NCI-H82 (cell line): Measurements from ENCODE around the gene R3HCC1L.
A peak's percentile ranks its signal among the peaks of the same experiment; 100 is the strongest.

Experiments used
- DNase-seq: peaks from one replicate; lab custom pipeline; 2025; lab: John Stamatoyannopoulos, UW

Gene R3HCC1L

DNA sequence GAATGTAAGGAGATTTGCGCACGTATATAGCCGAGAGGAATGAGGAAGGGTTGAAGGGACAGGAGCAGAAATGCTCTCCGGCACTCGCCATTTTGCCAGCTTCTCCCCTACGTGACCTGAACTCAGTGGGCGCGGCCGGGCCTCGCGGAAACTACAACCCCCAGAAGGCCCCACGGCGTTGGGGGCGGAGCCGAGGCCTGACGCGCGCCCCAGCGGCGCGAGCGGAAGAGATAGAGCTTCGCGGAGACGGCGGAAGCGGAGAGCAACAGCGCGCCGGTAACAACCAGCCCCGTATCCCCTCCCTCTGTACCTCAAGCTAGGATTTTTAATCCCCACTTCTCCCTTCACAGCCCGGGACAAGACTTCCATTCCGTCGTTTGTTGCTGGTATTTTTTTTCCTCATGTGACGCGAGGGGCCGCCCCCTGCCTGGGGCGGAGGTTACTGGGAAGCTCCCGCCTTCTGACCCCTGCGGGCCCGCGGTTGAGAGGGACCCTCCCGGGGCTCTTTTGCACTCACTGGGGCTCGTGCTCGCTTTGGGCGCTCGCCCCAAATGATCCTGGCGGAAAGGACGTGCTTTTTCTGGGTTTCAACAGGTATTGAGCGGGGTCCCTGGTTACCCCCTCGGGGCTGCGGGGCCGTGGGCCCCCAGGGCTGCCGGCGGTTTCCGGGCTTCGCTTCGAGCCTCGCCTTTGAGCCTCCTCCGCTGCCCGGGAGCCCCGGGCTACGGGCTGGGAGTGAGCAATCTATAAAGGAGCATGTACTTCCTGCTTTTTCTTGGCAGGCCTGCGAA is at the start of gene R3HCC1L:
Gene R3HCC1L, plus strand, starts transcription at position 227 of the 791 bp plus-strand sequence. CDS start 73,458 bp downstream, outside the sequence.
- peak; percentile 92 for DNase-seq

DNA sequence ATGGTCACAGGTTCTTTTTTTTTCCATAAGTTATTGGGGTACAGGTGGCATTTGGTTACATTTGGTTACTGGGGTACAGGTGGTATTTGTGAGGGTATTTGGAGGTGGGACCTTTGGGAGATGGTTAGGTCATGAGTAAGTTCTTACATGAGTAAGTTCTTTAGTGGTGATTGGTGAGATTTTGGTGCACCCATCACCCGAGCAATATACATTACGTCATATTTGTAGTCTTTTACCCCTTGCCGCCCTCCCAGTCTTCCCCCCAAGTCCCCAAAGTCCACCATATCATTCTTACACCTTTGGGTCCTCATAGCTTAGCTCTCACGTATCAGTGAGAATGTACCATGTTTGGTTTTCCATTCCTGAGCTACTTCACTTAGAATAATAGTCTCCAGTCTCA is 49.2 kb upstream of the R3HCC1L start:
- DNase-seq = no peak

DNA sequence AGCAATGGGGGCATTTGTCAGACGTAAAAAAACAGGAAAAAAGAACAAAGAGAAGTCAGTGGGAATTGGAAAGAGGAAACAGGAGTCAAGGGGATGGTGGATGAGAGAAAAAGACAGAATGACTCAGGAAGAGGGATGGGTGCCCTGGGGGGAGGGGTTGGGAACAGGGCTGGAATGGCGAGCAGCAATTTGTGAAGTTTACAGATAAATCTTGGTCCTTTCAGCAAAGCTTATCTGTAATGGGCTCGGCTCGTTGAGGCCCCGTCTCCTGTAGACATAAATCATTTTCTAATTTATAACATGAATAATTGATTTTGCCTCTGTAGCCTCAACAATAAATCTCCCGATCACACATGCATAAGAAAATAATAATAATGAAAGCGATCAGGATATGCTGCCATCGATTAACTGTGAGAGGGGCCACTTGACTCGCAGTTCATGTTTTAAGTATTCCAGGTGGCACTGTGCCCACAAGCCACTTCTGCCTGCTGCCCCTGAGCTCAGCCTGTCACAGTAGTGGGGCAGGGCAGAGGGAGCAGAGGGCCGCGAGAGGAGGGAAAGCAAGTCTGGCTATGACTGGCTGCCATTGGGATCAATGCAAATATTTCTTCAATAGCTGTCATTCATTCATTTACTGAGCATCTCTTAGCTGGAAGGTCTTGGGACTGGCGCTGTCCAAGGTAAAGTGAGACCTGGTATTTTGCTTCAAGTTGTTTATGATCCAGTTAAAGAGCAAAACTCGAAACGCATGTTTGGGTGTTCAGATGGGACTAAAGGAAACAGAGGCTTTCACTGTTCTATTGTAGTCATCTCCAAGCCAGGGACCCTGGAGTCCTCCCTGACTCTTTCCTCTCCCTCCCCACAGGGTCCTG is 47.4 kb upstream of the R3HCC1L start:
- no peak for DNase-seq

DNA sequence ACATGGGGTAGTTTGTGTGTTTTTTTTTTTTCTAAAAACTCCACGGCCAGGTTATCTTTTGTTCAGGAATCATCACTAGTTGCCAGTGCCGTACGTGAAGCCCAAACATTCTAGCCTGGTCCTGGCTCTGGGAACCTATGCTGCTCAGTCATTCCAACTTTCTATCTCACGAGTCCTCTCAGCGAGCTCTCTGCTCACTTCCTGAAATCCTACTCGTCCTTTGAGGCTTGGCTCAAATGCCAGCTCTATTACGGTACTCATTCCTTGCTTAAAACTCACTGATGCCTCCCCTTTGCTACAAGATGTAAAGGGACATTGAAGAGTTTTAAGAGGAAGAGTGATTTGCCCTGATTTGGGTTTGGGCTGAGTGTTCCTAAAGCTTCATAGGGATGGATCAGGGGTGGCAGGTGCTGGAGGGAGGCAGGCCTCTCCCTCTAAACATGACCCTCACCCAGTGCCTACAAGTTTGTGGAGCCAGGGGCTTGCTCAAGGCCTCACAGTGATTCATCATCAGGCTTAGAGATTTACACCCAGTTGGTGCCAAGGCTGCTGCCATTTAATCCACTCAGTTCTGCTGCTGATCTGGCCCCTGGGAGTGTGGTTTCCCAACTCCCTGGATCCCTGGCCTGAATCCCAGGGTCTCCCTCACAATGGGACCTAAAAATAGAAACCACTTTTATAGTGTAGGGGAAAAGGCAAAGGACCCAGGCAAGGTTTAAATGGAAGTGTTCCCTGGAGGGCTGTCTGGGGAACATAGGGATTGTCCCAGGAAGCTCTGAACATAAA is 46.1 kb upstream of the R3HCC1L start:
- peak; percentile 8 for DNase-seq

DNA sequence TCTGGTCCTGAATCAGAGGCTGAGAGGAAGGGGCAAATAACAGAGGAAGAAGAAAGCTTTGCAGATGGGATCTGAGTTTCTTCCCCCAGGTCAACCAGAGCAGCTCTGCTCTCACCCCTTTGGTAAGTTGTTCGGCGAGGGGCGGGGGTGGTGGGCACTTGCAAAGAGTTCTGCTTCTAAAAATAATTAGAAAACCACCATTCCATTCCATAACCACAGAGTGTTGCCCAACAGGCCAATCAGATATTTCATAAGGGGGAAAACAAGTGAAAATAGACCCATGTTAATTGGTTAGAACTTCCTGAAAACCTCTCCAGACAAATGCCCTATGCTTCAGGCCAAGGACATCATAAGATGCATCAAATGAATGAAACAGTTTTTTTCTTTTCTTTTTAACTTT is 43.6 kb upstream of the R3HCC1L start:
- DNase-seq = no peak

DNA sequence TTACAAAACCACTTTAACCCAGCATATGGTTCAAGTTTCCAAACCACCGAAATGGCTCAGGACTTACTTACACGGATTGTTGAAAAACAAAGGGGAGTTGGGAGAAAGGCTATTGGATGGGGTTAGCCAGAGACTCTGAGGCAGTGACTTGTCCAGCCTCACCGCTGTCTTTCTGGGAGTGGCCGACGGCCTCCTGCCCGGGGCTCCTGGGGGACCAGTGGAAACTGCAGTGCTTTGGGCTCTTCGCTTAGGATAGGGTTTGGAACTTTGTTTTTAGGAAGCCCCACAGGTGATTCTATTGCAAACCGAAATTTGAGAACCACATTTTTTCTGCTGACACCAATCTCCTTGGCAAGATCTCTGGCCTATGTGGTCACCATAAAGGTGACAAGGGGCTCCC is 38.1 kb upstream of the R3HCC1L start:
- no peak for DNase-seq

DNA sequence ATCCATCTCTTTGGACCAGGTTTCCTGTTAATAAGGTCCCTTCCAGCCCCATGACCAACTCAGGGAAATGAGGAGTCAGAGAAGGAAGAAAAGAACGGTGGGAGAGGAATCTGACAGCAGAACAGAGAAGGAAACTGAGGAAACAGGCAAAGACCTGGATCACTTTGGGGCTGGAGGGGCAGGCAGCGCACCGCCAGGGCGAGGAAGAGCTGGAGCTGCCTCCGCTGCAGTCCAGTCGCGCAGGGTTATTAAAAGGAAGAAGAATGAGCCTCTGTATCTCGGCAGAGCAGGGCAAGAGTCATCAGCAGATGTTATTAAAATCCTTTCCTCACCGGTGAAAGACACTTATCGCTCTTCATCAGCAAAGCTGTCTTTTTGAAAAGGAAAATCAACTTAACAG is 37.7 kb upstream of the R3HCC1L start:
- DNase-seq = no peak

DNA sequence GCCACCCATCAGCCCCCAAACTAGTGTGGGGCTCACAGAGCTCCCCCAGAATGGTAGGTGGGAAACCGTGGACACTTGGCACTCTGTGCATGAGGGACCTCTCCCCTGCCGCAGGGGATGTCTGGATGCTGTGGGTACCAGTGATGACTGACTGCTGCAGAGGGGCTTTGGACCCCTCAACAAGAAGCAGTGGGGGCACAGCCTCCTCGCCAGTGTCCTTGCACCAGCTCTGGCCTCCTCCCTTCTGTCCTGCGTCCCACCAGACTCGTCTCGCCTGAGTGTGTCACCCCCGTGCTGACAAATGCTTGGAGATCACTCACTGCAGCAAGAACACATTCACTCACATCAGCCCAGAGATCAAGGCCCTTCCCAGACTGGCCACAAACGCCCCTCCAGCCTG is 37.3 kb upstream of the R3HCC1L start:
- DNase-seq = no peak

DNA sequence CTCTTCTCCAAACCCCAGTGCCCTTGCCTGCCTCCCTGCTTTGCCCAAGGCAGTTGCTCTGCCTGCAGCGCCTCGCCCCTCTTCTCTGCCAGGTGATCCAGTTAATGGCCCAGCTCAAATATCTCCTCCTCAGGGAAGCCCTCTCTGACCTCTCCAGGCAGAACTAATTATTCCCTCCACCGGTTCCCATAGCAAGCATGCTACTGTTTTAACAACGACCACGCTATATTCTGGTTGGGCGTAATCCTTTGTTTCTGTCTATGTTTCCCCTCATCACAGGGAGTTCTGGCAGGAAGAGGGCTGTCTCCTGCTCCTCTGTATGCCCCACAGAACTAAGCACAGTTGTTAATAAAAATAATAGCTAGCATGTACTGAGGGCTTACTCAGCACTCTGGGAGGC is 36.8 kb upstream of the R3HCC1L start:
- no peak for DNase-seq

DNA sequence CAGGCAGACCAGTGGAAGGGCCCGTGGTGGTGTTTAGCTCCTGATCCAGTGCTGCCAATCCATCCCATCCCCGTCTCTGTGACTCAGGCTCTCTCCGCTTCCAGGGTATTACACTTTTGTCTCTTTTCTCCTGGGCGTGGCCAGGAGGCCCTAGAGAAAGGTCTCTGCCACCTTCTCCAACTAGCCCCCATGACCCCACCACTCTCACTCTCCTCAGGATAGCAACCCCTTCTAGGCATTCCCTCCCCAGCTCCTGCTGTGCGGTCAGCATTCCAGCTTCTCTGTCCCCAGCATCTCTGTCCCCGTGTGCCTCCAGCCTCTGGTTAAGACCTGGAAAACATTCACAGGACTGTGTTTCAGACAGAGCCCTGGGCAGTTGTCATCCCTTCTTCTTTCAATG is 36.2 kb upstream of the R3HCC1L start:
- DNase-seq = no peak

DNA sequence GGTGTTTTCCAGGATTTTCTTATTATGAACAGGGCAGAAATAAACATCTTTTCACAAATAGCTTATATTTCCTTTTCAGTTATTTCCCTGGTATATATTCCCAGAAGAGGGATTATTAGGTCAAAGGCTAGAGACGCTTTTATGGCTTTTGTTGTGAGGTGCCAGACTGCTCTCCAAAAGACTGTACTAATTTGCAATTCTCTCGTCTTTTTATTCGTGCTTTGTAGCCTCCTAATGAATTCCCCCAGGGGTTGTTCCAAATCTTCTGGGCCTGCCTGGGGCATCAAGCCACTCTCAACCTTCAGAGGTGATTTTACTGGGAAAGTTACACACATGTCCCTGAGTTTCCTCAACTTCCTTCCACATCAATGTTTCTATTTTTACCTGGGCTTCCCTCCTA is 34.0 kb upstream of the R3HCC1L start:
- no peak for DNase-seq

DNA sequence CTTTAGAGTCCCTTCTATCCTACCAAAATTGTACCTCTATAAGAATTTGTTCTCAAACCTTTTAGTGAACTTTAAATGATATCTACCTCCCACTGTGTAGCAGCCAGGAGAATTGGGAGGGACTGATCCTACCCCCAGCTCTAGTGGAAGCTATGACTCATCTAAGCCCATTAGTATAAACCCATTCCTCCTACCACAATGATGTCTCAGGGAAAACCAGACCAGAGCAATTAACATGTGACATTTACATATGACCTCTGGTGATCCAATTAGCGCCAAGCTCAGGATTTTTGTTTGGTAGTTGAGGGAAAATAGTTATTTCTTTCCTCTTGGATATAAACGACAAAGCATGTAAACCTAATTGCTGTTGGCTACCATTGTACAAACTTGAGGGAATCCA is 33.1 kb upstream of the R3HCC1L start:
- peak; percentile 93 for DNase-seq

DNA sequence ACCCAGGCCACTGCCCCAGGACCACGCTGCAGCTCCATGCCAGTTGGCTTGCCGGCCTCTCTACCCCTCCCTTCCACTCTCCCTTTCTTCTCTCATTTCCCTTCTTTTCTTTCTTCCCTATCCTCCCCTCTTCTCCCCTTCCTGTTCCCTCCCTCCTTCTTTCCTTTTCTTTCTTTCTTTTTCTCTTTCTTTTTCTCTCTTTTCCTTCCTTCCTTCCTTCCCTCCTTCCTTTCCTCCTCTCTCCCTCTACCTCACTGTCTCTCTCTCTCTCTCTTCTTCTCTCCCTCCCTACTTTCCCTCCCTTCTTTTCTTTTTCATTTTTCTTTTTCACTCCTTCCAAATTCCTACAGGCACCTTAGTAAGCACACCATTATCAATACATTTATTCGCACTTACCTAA is 30.3 kb upstream of the R3HCC1L start:
- DNase-seq = no peak

DNA sequence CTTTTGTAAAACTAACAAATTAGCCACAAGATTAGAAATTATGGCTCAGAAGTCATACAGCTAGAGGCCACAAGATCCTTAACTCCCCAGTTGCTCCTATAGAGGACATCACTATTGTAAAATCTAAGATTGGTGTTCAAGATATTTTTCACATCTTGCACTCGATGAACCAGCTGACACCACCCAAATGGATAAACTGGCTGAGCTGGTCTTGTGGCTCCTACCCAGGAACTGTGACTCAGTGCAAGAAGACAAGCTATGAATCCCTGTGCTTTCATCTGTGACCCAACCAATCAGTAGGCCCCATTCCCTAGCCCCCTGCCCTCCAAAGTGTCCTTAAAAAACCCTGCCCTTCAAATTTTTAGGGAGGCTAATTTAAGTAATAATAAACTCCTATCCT is 27.9 kb upstream of the R3HCC1L start:
- no peak for DNase-seq

DNA sequence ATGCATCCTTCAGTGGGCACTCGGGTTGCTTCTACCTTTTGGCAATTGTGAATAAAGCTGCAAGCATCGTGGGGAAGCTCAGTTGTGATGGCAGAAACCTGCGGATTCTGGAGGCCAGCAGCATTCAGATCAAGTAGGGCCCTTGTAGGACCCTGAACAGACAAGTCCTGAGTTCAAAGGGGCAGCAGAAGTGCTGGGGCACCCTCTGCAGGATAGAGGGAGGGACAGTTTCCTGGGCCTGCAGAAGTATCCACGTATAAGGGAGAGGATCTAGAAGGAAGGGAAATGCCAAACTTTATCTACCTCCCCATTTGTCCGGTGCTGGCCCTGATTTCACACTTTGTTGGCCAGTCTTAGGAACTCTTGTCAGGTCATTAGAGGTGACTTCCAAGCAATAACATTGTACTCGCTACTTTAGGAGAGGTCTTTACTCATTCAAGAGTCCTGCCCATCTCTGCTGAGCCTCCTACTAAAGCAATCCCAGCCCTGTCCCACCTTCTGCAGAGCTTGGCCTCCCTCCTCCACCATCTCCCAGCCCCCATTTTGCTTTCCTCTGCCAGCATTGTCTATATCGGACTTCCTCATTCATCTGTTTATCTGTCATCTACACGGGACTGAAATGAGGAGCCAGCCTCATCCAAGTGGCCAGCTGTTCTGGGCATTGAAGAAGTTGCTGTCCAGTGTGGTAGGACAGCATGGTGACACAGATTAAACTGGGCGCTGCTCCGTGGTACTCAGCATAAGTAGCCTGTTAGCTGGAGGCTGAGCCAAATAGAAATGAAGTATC is 26.6 kb upstream of the R3HCC1L start:
- DNase-seq = peak; percentile 5

DNA sequence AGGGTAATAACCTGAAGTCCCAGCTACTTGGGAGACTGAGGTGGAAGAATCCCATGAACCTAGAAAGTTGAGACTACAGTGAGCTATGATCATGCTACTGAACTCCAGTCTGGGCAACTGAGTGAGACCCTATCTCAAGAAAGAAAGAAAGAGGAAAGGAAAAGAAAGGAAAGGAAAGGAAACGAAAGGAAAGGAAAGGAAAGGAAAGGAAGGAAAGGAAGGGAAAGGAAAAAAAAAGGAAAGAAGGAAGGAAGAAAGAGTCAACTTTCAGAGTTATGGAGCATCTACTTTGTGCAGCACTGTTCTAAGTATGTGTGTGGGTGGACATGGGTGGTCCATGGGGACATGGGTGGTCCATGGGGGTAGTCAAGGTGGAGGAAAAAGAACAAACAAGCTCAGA is 24.1 kb upstream of the R3HCC1L start:
- no peak for DNase-seq

DNA sequence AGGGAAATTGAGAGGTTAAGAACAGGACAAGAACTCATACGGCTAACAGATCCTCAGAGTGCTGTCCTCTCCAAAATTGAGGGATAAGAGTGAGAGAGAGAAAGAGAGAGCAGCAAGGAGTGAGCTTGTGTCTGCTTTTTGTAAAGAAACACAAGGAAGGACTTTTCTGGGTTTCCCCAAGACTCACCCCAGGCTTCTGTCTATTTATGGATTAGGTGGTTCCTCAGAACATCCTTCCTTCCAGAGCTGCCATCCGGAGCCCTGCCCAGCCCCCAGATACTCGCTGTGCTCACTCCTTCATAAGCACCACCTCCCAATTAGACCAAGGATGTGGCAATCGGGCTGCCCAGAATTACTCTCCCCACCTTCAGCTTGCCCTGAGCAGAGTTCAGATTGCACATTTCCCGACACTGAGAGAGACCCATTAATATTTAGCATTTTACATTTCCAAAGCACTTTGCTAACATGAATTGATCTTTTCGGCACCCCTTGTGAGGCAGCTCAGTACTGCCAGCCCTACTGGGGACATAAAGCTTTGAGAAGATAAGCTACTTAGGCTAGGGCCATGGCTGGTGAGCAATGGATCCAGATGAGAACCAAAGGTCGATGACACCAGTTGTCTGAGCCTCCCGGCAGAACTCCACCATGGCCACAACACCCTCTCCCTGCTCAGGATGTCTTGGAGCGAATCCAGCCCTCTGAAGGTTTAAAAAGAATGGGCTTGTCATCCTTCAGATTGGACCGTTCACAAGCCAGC is 19.2 kb upstream of the R3HCC1L start:
- DNase-seq = peak; percentile 57

DNA sequence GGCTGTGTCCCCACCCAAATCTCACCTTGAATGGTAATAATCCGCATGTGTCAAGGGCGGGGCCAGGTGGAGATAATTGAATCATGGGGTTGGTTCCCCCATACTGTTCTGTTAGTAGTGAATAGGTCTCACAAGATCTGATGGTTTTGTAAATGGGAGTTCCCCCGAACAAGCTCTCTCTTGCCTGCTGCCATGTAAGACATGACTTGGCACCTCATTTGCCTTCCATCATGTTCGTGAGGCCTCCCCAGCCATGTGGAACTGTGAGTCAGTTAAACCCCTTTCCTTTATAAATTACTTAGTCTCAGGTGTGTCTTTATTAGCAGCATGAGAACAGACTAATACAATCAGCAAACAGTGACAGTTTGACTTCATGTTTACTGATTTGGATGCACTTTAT is 14.6 kb upstream of the R3HCC1L start:
- no peak for DNase-seq

DNA sequence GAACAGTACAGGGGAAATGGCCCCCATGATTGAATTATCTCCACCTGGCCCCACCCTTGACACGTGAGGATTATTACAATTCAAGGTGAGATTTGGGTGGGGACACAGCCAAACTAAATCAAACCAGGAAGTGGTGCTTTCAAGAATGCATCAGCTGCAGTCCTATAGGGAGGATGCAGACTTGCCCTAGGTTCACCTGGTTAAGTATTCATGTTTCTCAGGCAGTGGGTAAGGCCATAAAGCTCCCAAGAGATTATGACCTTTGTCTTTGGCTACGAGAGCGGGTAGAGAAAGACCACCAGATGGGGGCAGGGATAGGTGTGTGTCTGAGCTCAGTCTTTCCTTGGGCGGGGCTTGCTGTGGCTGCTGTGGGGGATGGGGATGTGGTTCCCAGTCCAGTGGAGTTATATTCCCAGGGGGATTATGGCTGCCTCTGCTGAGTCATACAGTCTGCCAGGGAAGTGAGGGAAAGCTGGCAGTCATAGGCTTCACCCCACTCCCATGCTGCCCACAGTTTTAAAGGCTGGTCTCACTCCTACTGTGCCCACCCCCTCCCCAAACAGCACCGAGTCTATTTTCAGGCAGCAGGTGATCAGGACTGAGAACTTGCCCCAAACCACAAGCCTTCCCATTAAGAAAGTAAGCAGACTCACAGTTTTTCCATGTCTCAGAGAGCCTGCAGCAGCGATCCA is 8.4 kb upstream of the R3HCC1L start:
- DNase-seq = peak; percentile 54

DNA sequence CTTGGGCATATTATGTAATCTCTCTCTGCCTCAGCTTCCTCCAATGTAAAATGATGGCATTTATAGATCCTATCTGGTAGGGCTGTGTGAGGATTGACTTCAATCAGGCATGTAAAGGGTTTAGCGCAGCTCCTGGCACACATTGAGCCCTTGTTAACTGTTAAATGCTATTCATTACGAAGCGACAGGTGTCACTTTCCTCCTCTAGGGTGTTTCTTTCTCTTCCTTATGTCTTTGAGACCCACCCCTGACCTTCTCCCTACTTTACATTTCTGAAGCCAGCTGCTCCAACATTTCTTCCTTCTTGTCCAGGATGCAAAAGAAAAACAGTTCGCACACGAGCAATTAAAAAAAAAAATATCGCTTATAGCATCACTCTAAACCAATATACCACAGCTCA is 5.7 kb upstream of the R3HCC1L start:
- peak; percentile 53 for DNase-seq
